ENCODE data around the gene PCDH1.

DNA sequence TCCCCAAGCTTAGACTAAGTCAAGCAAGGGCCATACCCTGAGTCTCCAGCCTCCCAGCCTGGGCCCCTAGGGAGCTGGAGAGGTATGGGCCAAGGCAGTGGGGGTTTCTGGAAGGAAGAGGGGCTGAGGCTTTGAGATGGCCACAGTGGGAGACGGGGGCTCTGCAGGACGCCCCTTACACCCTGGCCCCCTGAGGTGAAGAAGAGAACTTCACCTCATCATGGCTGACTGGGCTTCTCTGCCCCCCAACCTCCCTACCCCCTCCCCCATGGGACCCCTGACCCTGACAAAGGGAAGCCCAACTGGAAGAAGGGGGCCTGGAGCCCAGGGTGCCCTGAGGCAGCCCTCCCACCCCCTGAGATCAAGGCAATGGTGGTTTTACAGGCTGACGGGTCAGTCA lies 25.8 kb downstream of the PCDH1 start:
- TF ChIP-seq POLR2AphosphoS5 (IDR thresholded peaks at IDR 0.05; ENCODE audit: low read depth, low read length) (no peak), SIN3A (IDR thresholded peaks at IDR 0.05; ENCODE audit: borderline replicate concordance, insufficient read depth, low read length) (no peak), TAF1 (IDR thresholded peaks at IDR 0.05; ENCODE audit: borderline replicate concordance, insufficient read depth, low read length) (no peak)
